Measurements from ENCODE around the gene HSD3B7. TPM values are rescaled to one million over a fixed set of nuclear protein-coding genes. Genes with fewer than 3 reads are reported as not detected.
"Not testable (repeated sequence)": the region's sequence is repeated elsewhere in the genome, so short reads cannot be mapped to it uniquely, and the experiment has no call there.

The HSD3B7 gene
- 10 to 100 TPM; 10.1 to 26.2 (median 16.0) TPM for total RNA-seq

- TF ChIP-seq POLR2AphosphoS5 (IDR thresholded peaks at IDR 0.05) (peak; percentile 66), POLR2A (IDR thresholded peaks at IDR 0.05) (no peak), CTCF (IDR thresholded peaks at IDR 0.05) (peak in 3 of 4 experiments; percentile 95 to 99 (median 97))
- 19 to 43% methylated on average over 4 to 12 of the region's 24 CpGs for WGBS, 2 donors (ENCODE audit: low coverage in 1 of 2)
- H3K9me3 ChIP-seq: no peaks in the 10 kb centered on the region
- H3K27me3 ChIP-seq: no peaks in the 10 kb centered on the region
- H3K4me3 ChIP-seq: peak within 1 kb of the TSS; percentile 11 to 54
- ATAC-seq: peak; percentile 86
- H3K27ac ChIP-seq: peak within 1 kb of the TSS in 3 of 4 donors; percentile 68 to 80 (median 80)
- peaks cover 0 to 19% (median 9%) of the 10 kb centered on the region in 3 donors for H3K4me1 ChIP-seq
- peaks cover 0 to 64% of the 10 kb centered on the region in 2 donors for H3K36me3 ChIP-seq
Observed at GRCh38 chr16:30984669-30985400, at the start of gene HSD3B7. Gene HSD3B7 (plus strand): TSS chr16:30985207. CDS start chr16:30985659, 452 bp downstream.

GRCh38 chr16:30937692-30938091 is 47.3 kb upstream of the HSD3B7 start:
- Histone ChIP-seq H3K36me3 (peaks cover 0 to 59% of the 10 kb centered on the region in 2 donors), H3K27me3 (no peaks in the 10 kb centered on the region), H3K27ac (peak overlapping the region in 3 of 4 donors; percentile 41 to 46 (median 41)), H3K4me1 (peaks cover 0 to 26% (median 10%) of the 10 kb centered on the region in 3 donors), H3K9me3 (no peaks in the 10 kb centered on the region), H3K4me3 (no peak overlapping the region)
- no peak for ATAC-seq
- WGBS, 2 donors (ENCODE audit: low coverage in 1 of 2): 45 to 65% methylated on average over 4 of the region's 5 CpGs
- TF ChIP-seq POLR2A (IDR thresholded peaks at IDR 0.05): no peak
- no peak for TF ChIP-seq EP300 (IDR thresholded peaks at IDR 0.05)
- no peak for TF ChIP-seq CTCF (IDR thresholded peaks at IDR 0.05)
- TF ChIP-seq POLR2AphosphoS5 (IDR thresholded peaks at IDR 0.05): no peak

- Histone ChIP-seq H3K36me3 (peaks cover 0 to 58% of the 10 kb centered on the region in 2 donors), H3K4me1 (peaks cover 0 to 26% (median 10%) of the 10 kb centered on the region in 3 donors)
- H3K9me3 ChIP-seq, H3K27ac ChIP-seq, ATAC-seq, H3K27me3 ChIP-seq, H3K4me3 ChIP-seq: not testable (repeated sequence)
- 86 to 88% methylated on average over 4 to 5 of the region's 8 CpGs for WGBS, 2 donors (ENCODE audit: low coverage in 1 of 2)
Observed at GRCh38 chr16:30939571-30939970, 45.4 kb upstream of the HSD3B7 start.

GRCh38 chr16:30941600-30942425 is 43.2 kb upstream of the HSD3B7 start:
- no peaks in the 10 kb centered on the region for H3K27me3 ChIP-seq
- H3K9me3 ChIP-seq: no peaks in the 10 kb centered on the region
- WGBS, 2 donors (ENCODE audit: low coverage in 1 of 2): 23 to 71% methylated on average over 2 to 5 of the region's 15 CpGs
- H3K27ac ChIP-seq: peak overlapping the region in 3 of 4 donors; percentile 8 to 48 (median 42)
- H3K4me1 ChIP-seq: peaks cover 0 to 20% (median 10%) of the 10 kb centered on the region in 3 donors
- H3K36me3 ChIP-seq: peaks cover 0 to 59% of the 10 kb centered on the region in 2 donors
- ATAC-seq: peak; percentile 90
- TF ChIP-seq POLR2A (IDR thresholded peaks at IDR 0.05): no peak
- TF ChIP-seq EP300 (IDR thresholded peaks at IDR 0.05): no peak
- TF ChIP-seq POLR2AphosphoS5 (IDR thresholded peaks at IDR 0.05): no peak
- peak in 3 of 4 experiments; percentile 71 to 91 (median 72) for TF ChIP-seq CTCF (IDR thresholded peaks at IDR 0.05)
- no peak overlapping the region for H3K4me3 ChIP-seq

GRCh38 chr16:30942426-30942806 is 42.6 kb upstream of the HSD3B7 start:
- no peak for TF ChIP-seq EP300 (IDR thresholded peaks at IDR 0.05)
- TF ChIP-seq POLR2A (IDR thresholded peaks at IDR 0.05): no peak
- no peak for TF ChIP-seq POLR2AphosphoS5 (IDR thresholded peaks at IDR 0.05)
- no peak for TF ChIP-seq CTCF (IDR thresholded peaks at IDR 0.05)
- Histone ChIP-seq H3K36me3 (peaks cover 0 to 57% of the 10 kb centered on the region in 2 donors), H3K27ac (peak overlapping the region in 3 of 4 donors; percentile 8 to 48 (median 42)), H3K27me3 (no peaks in the 10 kb centered on the region), H3K4me1 (peaks cover 0 to 19% (median 10%) of the 10 kb centered on the region in 3 donors), H3K9me3 (no peaks in the 10 kb centered on the region), H3K4me3 (no peak overlapping the region)
- ATAC-seq: no peak
- WGBS, 2 donors (ENCODE audit: low coverage in 1 of 2): no CpG with 5 or more reads among the region's 4 CpGs

All from gastroesophageal sphincter (tissue), 4 donors.